ENCODE data around the gene RPL41.
A peak's percentile ranks its signal among the peaks of the same experiment; 100 is the strongest.

The RPL41 gene

GRCh38 chr12:56150563-56150962, 34.1 kb downstream of the RPL41 start:
- no peak for TF ChIP-seq CTCF (IDR thresholded peaks at IDR 0.05)

- TF ChIP-seq CTCF (IDR thresholded peaks at IDR 0.05), result peak; percentile 39; the same call in 1 of the 2 replicates
These were observed 35.3 kb downstream of the RPL41 start for GRCh38 chr12:56151672-56152131.

GRCh38 chr12:56152132-56152755, 35.8 kb downstream of the RPL41 start, which contains the start of gene MYL6B:
TSS of gene MYL6B (plus strand) at chr12:56152587. CDS start at chr12:56153919, 1,332 bp downstream.
- TF ChIP-seq CTCF (IDR thresholded peaks at IDR 0.05), result no peak

GRCh38 chr12:56152756-56153677, 36.6 kb downstream of the RPL41 start:
- TF ChIP-seq CTCF (IDR thresholded peaks at IDR 0.05), result no peak

- no peak for TF ChIP-seq CTCF (IDR thresholded peaks at IDR 0.05)
These were observed 37.2 kb downstream of the RPL41 start for GRCh38 chr12:56153678-56154065.

- no peak for TF ChIP-seq CTCF (IDR thresholded peaks at IDR 0.05)
These were observed 37.9 kb downstream of the RPL41 start for GRCh38 chr12:56154246-56154771.

GRCh38 chr12:56154818-56155217, 38.4 kb downstream of the RPL41 start:
- TF ChIP-seq CTCF (IDR thresholded peaks at IDR 0.05), result no peak

Measured in LNCAP (cell line).